Stomach (tissue), 4 donors: Measurements from ENCODE around the gene ASTN2.

Experiments used
- CTCF ChIP-seq, 7 experiments: fragments of 450-650 bp in 4 of 7; fragments of 200-600 bp in 3 of 7; sonication (generic) in 3 of 7; IDR thresholded peaks; one replicate each; pipeline ENCODE4 v1.5.1; 2016 to 2019; ENCODE audit warnings: antibody characterized with exemption in 7 of 7, control low read depth in 2 of 7, mild to moderate bottlenecking in 1 of 7
- EP300 ChIP-seq: sonication (generic); formaldehyde crosslinking; IDR thresholded peaks from one replicate; pipeline ENCODE4 v1.6.1; 2017; ENCODE audit warnings: antibody characterized with exemption
- POLR2AphosphoS5 ChIP-seq, 3 donors: sonication (generic); formaldehyde crosslinking; IDR thresholded peaks; one replicate each; pipeline ENCODE4 v1.6.1; 2016; ENCODE audit warnings: antibody characterized with exemption in 3 of 3

GRCh38 chr9:116499434-116499833 lies 915.4 kb downstream of the ASTN2 start:
- TF ChIP-seq CTCF (IDR thresholded peaks at IDR 0.05), result no peak
- no peak for TF ChIP-seq EP300
- no peak for TF ChIP-seq POLR2AphosphoS5 (IDR thresholded peaks at IDR 0.05)
